NT2/D1 (cell line): ENCODE data around the gene PTGR3.

Experiments
- SUZ12 ChIP-seq: IDR thresholded peaks from 2 replicates; pipeline ENCODE4 v1.6.1; 2011; ENCODE audit not compliant: insufficient read length, insufficient read depth; ENCODE audit errors: extremely low read depth
- YY1 ChIP-seq: IDR thresholded peaks from 2 replicates; pipeline ENCODE4 v1.6.1; 2011; ENCODE audit not compliant: insufficient read length, insufficient read depth
- ZNF274 ChIP-seq: IDR thresholded peaks from 2 replicates; pipeline ENCODE4 v1.6.1; 2011; ENCODE audit warnings: mild to moderate bottlenecking, low read depth, low read length

GRCh38 chr18:75222407-75222806, 13.5 kb upstream of the PTGR3 start:
- TF ChIP-seq YY1 (no peak), ZNF274 (no peak), SUZ12 (no peak)
